ENCODE data around the gene KLF7.

The KLF7 gene

GRCh38 chr2:207166349-207167098 lies 776 bp upstream of the KLF7 start:
- DNase-seq: peak; percentile 66

GRCh38 chr2:207166039-207166348 lies 246 bp upstream of the KLF7 start:
- peak; percentile 97 for DNase-seq

- peak; percentile 28 for DNase-seq
These were observed 1.5 kb downstream of the KLF7 start for GRCh38 chr2:207164006-207164831.

GRCh38 chr2:207163756-207164005 lies 2.1 kb downstream of the KLF7 start:
- DNase-seq: no peak

- peak; percentile 59 for DNase-seq
These were observed 2.5 kb downstream of the KLF7 start for GRCh38 chr2:207163053-207163755.

- no peak for DNase-seq
These were observed 3.4 kb downstream of the KLF7 start for GRCh38 chr2:207162316-207162715.

GRCh38 chr2:207161247-207162123 lies 4.3 kb downstream of the KLF7 start:
- DNase-seq: no peak

GRCh38 chr2:207160115-207160514 lies 5.6 kb downstream of the KLF7 start:
- no peak for DNase-seq

GRCh38 chr2:207159002-207159401 lies 6.7 kb downstream of the KLF7 start:
- DNase-seq: no peak

GRCh38 chr2:207157731-207158130 lies 8.0 kb downstream of the KLF7 start:
- no peak for DNase-seq

- no peak for DNase-seq
These were observed 8.6 kb downstream of the KLF7 start for GRCh38 chr2:207157162-207157481.

GRCh38 chr2:207156451-207157161 lies 9.1 kb downstream of the KLF7 start:
- DNase-seq: peak; percentile 86

- peak; percentile 42 for DNase-seq
These were observed 10.0 kb downstream of the KLF7 start for GRCh38 chr2:207155516-207156444.

GRCh38 chr2:207154556-207155510 lies 10.9 kb downstream of the KLF7 start:
- no peak for DNase-seq

- no peak for DNase-seq
These were observed 12.3 kb downstream of the KLF7 start for GRCh38 chr2:207153266-207153975.

- DNase-seq: no peak
These were observed 14.7 kb downstream of the KLF7 start for GRCh38 chr2:207151048-207151447.

- DNase-seq: no peak
These were observed 15.5 kb downstream of the KLF7 start for GRCh38 chr2:207150284-207150683.

GRCh38 chr2:207149249-207150213 lies 16.2 kb downstream of the KLF7 start:
- DNase-seq: peak; percentile 44

All from activated CD4-positive, alpha-beta T cell treated with anti-CD3 and anti-CD28 coated beads, Interleukin-10, Interleukin-2, amounts not matched to agents 100 ng/mL and 50 ng/mL, durations not matched to agents 16 hours and 8 hours (primary cell).